ENCODE measurements around the gene KIF6. TPM values are rescaled to one million over a fixed set of nuclear protein-coding genes. Genes with fewer than 3 reads are reported as not detected.

The KIF6 gene
- polyA plus RNA-seq, 2 of the 4 experiments (the other 2 are of a cell fraction), result 0.05 to 0.39 TPM

- Histone ChIP-seq H3K27ac (no peak overlapping the region), H3K9me3 (no peaks in the 10 kb centered on the region), H3K4me3 (no peak overlapping the region), H3K4me1 (peaks cover 2% of the 10 kb centered on the region; the same call in 1 of the 3 replicates), H3K4me2 (no peak overlapping the region)
- DNase-seq (ENCODE audit: low read depth in 1 of 2, low spot score in 1 of 2) (no peak), FAIRE-seq (no peak), ATAC-seq (no peak)
- TF ChIP-seq POLR2AphosphoS2 (conservative IDR thresholded peaks at IDR 0.05; ENCODE audit: low read length) (no peak), MAX (IDR thresholded peaks at IDR 0.05) (no peak), RFX5 (IDR thresholded peaks at IDR 0.05) (no peak), CEBPB (IDR thresholded peaks at IDR 0.05) (no peak), HMGXB4 (CRISPR knock-in tag; IDR thresholded peaks at IDR 0.05; ENCODE audit: borderline replicate concordance) (no peak), RNF2 (IDR thresholded peaks at IDR 0.05; ENCODE audit: borderline replicate concordance, low read depth) (no peak), E2F6 (IDR thresholded peaks at IDR 0.05; ENCODE audit: borderline replicate concordance, low read depth) (no peak), USF2 (IDR thresholded peaks at IDR 0.05) (no peak), HOXA7 (CRISPR knock-in tag; IDR thresholded peaks at IDR 0.05) (no peak), CBX8 (IDR thresholded peaks at IDR 0.05) (no peak)
- 49% methylated on average over 11 of the region's 11 CpGs for WGBS (ENCODE audit: missing lambda C conversion rate)
- ChIA-PET POLR2A (no interaction called here), CTCF (no interaction called here)
These were observed 303.6 kb downstream of the KIF6 start for GRCh38 chr6:39421383-39422225.

GRCh38 chr6:39420300-39421265 lies 304.6 kb downstream of the KIF6 start:
- Histone ChIP-seq H3K4me3 (no peak overlapping the region), H3K4me1 (peaks cover 4% of the 10 kb centered on the region; the same call in 1 of the 3 replicates), H3K4me2 (no peak overlapping the region), H3K27ac (no peak overlapping the region), H3K9me3 (no peaks in the 10 kb centered on the region)
- no peak for ATAC-seq
- ChIA-PET CTCF (no interaction called here), POLR2A (no interaction called here)
- DNase-seq (ENCODE audit: low read depth in 1 of 2, low spot score in 1 of 2), result no peak
- WGBS (ENCODE audit: missing lambda C conversion rate), result 66% methylated on average over 15 of the region's 15 CpGs
- FAIRE-seq, result no peak
- no peak for TF ChIP-seq KDM1A (IDR thresholded peaks at IDR 0.05; ENCODE audit: low read depth)
- no peak for TF ChIP-seq RCOR1 (IDR thresholded peaks at IDR 0.05; ENCODE audit: low read depth, low read length)
- TF ChIP-seq NFE2L2 (conservative IDR thresholded peaks at IDR 0.05; ENCODE audit: low read length), result no peak
- no peak for TF ChIP-seq FOXS1 (CRISPR knock-in tag; IDR thresholded peaks at IDR 0.05)
- no peak for TF ChIP-seq RARB (CRISPR knock-in tag; IDR thresholded peaks at IDR 0.05)
- TF ChIP-seq CHD4 (IDR thresholded peaks at IDR 0.05; ENCODE audit: borderline replicate concordance), result no peak
- TF ChIP-seq KDM5A (IDR thresholded peaks at IDR 0.05), result no peak
- TF ChIP-seq TP53 (CRISPR knock-in tag; IDR thresholded peaks at IDR 0.05), result no peak
- no peak for TF ChIP-seq ELK1 (IDR thresholded peaks at IDR 0.05; ENCODE audit: low read depth, low read length)
- no peak for TF ChIP-seq NR3C1 (IDR thresholded peaks at IDR 0.05)
- TF ChIP-seq ZSCAN20 (CRISPR knock-in tag; IDR thresholded peaks at IDR 0.05), result no peak
- TF ChIP-seq CBX8 (IDR thresholded peaks at IDR 0.05), result no peak
- TF ChIP-seq HDAC2 (IDR thresholded peaks at IDR 0.05), result no peak
- TF ChIP-seq EHMT2 (IDR thresholded peaks at IDR 0.05; ENCODE audit: low read depth), result no peak
- no peak for TF ChIP-seq POLR2AphosphoS2 (conservative IDR thresholded peaks at IDR 0.05; ENCODE audit: low read length)
- no peak for TF ChIP-seq HOXA7 (CRISPR knock-in tag; IDR thresholded peaks at IDR 0.05)
- no peak for TF ChIP-seq SREBF2 (IDR thresholded peaks at IDR 0.05)

All from A549 (cell line).